H9 (cell line): ENCODE measurements around the gene ANKRD49. TPM values are rescaled to one million over a fixed set of nuclear protein-coding genes. Genes with fewer than 3 reads are reported as not detected.

Source experiments
- DNase-seq: peaks from one replicate; pipeline ENCODE4 v3.0.0-alpha.2; 2017
- H2AFZ ChIP-seq: one replicate; pipeline ENCODE4 v1.6.1; 2013; ENCODE audit warnings: mild to moderate bottlenecking, low read length, control low read depth, moderate library complexity
- H2AK5ac ChIP-seq: 2 replicates; pipeline ENCODE4 v1.6.1; 2013; ENCODE audit warnings: low read length, control low read depth, mixed read lengths; ENCODE audit not compliant: insufficient read length
- H2BK120ac ChIP-seq: one replicate; pipeline ENCODE4 v1.6.1; 2013; ENCODE audit warnings: low read depth, mild to moderate bottlenecking, low read length, control low read depth, inconsistent platforms; ENCODE audit not compliant: poor library complexity, severe bottlenecking
- H2BK12ac ChIP-seq: 2 replicates; pipeline ENCODE4 v1.6.1; 2013; ENCODE audit warnings: low read length, control low read depth, mixed read lengths, low read depth; ENCODE audit not compliant: insufficient read length
- H2BK15ac ChIP-seq: 2 replicates; pipeline ENCODE4 v1.6.1; 2013; ENCODE audit warnings: low read depth, low read length, control low read depth
- H2BK20ac ChIP-seq: one replicate; pipeline ENCODE4 v1.6.1; 2013; ENCODE audit warnings: low read depth, mild to moderate bottlenecking, low read length, control low read depth, inconsistent platforms; ENCODE audit not compliant: poor library complexity, severe bottlenecking
- H2BK5ac ChIP-seq: 2 replicates; pipeline ENCODE4 v1.6.1; 2013; ENCODE audit warnings: low read length, control low read depth, mixed read lengths; ENCODE audit not compliant: insufficient read length
- H3K14ac ChIP-seq: 2 replicates; pipeline ENCODE4 v1.6.1; 2013; ENCODE audit warnings: low read length, control low read depth; ENCODE audit not compliant: insufficient read depth
- H3K18ac ChIP-seq: 2 replicates; pipeline ENCODE4 v1.6.1; 2013; ENCODE audit warnings: low read depth, mild to moderate bottlenecking, mixed read lengths, low read length, control low read depth; ENCODE audit not compliant: insufficient read length
- H3K23ac ChIP-seq: 2 replicates; pipeline ENCODE4 v1.6.1; 2013; ENCODE audit warnings: low read length, control low read depth, mixed read lengths, low read depth; ENCODE audit not compliant: insufficient read length
- H3K23me2 ChIP-seq: 2 replicates; pipeline ENCODE4 v1.6.1; 2013; ENCODE audit warnings: low read depth, mild to moderate bottlenecking, mixed read lengths, low read length, control low read depth; ENCODE audit not compliant: insufficient read length, poor library complexity, severe bottlenecking
- H3K27ac ChIP-seq: 2 replicates; pipeline ENCODE4 v1.5.1; 2013; ENCODE audit warnings: low read length, control low read depth, mixed read lengths, low read depth; ENCODE audit not compliant: insufficient read length
- H3K27me3 ChIP-seq: 2 replicates; pipeline ENCODE4 v1.6.1; 2013; ENCODE audit warnings: low read length, control low read depth, inconsistent platforms; ENCODE audit not compliant: insufficient read depth
- H3K4ac ChIP-seq: 2 replicates; pipeline ENCODE4 v1.6.1; 2013; ENCODE audit warnings: low read depth, mild to moderate bottlenecking, control low read depth, inconsistent platforms, low read length, moderate library complexity
- H3K4me1 ChIP-seq: 2 replicates; pipeline ENCODE4 v1.6.1; 2013; ENCODE audit warnings: low read length, control low read depth, inconsistent platforms; ENCODE audit not compliant: insufficient read depth
- H3K4me2 ChIP-seq: 2 replicates; pipeline ENCODE4 v1.6.1; 2013; ENCODE audit warnings: low read length, control low read depth, mixed read lengths; ENCODE audit not compliant: insufficient read length, insufficient read depth
- H3K56ac ChIP-seq: 2 replicates; pipeline ENCODE4 v1.6.1; 2013; ENCODE audit warnings: low read depth, mild to moderate bottlenecking, mixed read lengths, low read length, control low read depth; ENCODE audit not compliant: insufficient read length
- H3K79me1 ChIP-seq: 2 replicates; pipeline ENCODE4 v1.6.1; 2013; ENCODE audit warnings: low read depth, mild to moderate bottlenecking, moderate library complexity, low read length, control low read depth, inconsistent platforms; ENCODE audit not compliant: insufficient read depth, poor library complexity, severe bottlenecking
- H3K79me2 ChIP-seq: 2 replicates; pipeline ENCODE4 v1.6.1; 2013; ENCODE audit warnings: low read length, control low read depth, inconsistent platforms; ENCODE audit not compliant: insufficient read depth
- H3K9ac ChIP-seq: 2 replicates; pipeline ENCODE4 v1.6.1; 2013; ENCODE audit warnings: low read length, control low read depth, mixed read lengths; ENCODE audit not compliant: insufficient read length; ENCODE audit errors: extremely low read depth
- H3K9me3 ChIP-seq: one replicate; pipeline ENCODE4 v1.6.1; 2013; ENCODE audit warnings: low read depth, low read length, inconsistent platforms; ENCODE audit not compliant: control insufficient read depth
- H3T11ph ChIP-seq: one replicate; pipeline ENCODE4 v1.6.1; 2013; ENCODE audit warnings: mild to moderate bottlenecking, low read length, control low read depth, inconsistent platforms
- H4K20me1 ChIP-seq: one replicate; pipeline ENCODE4 v1.6.1; 2013; ENCODE audit not compliant: control insufficient read depth, insufficient read length, insufficient read depth
- H4K5ac ChIP-seq: 2 replicates; pipeline ENCODE4 v1.6.1; 2013; ENCODE audit warnings: low read depth, mild to moderate bottlenecking, mixed read lengths, low read length, control low read depth; ENCODE audit not compliant: insufficient read length
- H4K8ac ChIP-seq: replicated peaks from 2 replicates; pipeline ENCODE4 v1.6.1; 2013; ENCODE audit warnings: low read length, control low read depth, mixed read lengths, low read depth; ENCODE audit not compliant: insufficient read length
- H4K91ac ChIP-seq: 2 replicates; pipeline ENCODE4 v1.6.1; 2013; ENCODE audit warnings: low read depth, mild to moderate bottlenecking, moderate library complexity, mixed read lengths, low read length, control low read depth; ENCODE audit not compliant: insufficient read length
- H3K27ac Mint-ChIP-seq, 3 experiments: 2 replicates in 2 of 3; 3 replicates in 1 of 3; pipeline ENCODE4 v1.8.0; 2020 to 2021; ENCODE audit warnings: mixed read lengths in 3 of 3, mild to moderate bottlenecking in 1 of 3, moderate library complexity in 1 of 3
- H3K27me3 Mint-ChIP-seq: 2 replicates; pipeline ENCODE4 v1.8.0; 2021; ENCODE audit warnings: low read depth, mild to moderate bottlenecking, moderate library complexity, mixed read lengths
- H3K36me3 Mint-ChIP-seq, 3 experiments: 2 replicates in 2 of 3; 3 replicates in 1 of 3; pipeline ENCODE4 v1.8.0; 2020 to 2021; ENCODE audit warnings: low read depth in 3 of 3, mixed read lengths in 3 of 3; ENCODE audit not compliant: insufficient read depth in 1 of 3
- H3K4me1 Mint-ChIP-seq, 2 experiments: 2 replicates each; pipeline ENCODE4 v1.8.0; 2020; ENCODE audit warnings: mixed read lengths in 2 of 2
- H3K4me3 Mint-ChIP-seq, 2 experiments: 2 replicates in 1 of 2; 3 replicates in 1 of 2; pipeline ENCODE4 v1.8.0; 2020 to 2021; ENCODE audit warnings: mild to moderate bottlenecking in 2 of 2, mixed read lengths in 2 of 2, moderate library complexity in 1 of 2
- H3K9me3 Mint-ChIP-seq, 2 experiments: 2 replicates in 1 of 2; 3 replicates in 1 of 2; pipeline ENCODE4 v1.8.0; 2020; ENCODE audit warnings: mild to moderate bottlenecking in 2 of 2, mixed read lengths in 2 of 2, moderate library complexity in 1 of 2
- CTCF ChIP-seq: fragments of 200-600 bp; sonication (generic); conservative IDR thresholded peaks from 3 replicates; pipeline ENCODE4 v1.8.0; 2021; ENCODE audit warnings: antibody characterized with exemption, mild to moderate bottlenecking
- WGBS: extraction: QIAGEN DNeasy Blood & Tissue Kit; methylation state at CpG from one replicate; pipeline ENCODE4 v1.1.7; 2013; ENCODE audit warnings: missing lambda C conversion rate, low lambda C conversion rate, mixed read lengths; ENCODE audit not compliant: insufficient read length; ENCODE audit errors: extremely low coverage; 5-methylcytosine and 5-hydroxymethylcytosine counted together
- total RNA-seq: library from RNA; stranded (reverse); gene quantifications from 2 replicates; pipeline ENCODE4 v1.2.1, GENCODE V29; 2021

ANKRD49 gene
- total RNA-seq, 1 experiment from 2014 or later, result 13.8 TPM

- Histone ChIP-seq H4K91ac (no peak overlapping the region), H2BK20ac (no peak overlapping the region), H4K5ac (no peak overlapping the region), H2BK15ac (no peak overlapping the region), H3K14ac (no peak overlapping the region), H3K79me1 (no peaks in the 10 kb centered on the region), H2BK5ac (no peak overlapping the region), H3K9ac (no peak overlapping the region), H2BK120ac (no peak overlapping the region), H3K4me2 (no peak overlapping the region), H2AFZ (no peak overlapping the region), H3K23ac (no peak overlapping the region), H3K23me2 (no peaks in the 10 kb centered on the region), H3K27ac (no peak overlapping the region), H3K9me3 (no peaks in the 10 kb centered on the region), H3K56ac (no peak overlapping the region), H3K18ac (no peak overlapping the region), H4K20me1 (no peaks in the 10 kb centered on the region), H3K27me3 (no peaks in the 10 kb centered on the region), H3K79me2 (no peaks in the 10 kb centered on the region), H3K4ac (no peak overlapping the region), H3K4me1 (peaks cover 11% of the 10 kb centered on the region; the same call in 1 of the 2 replicates), H3T11ph (no peak overlapping the region), H2AK5ac (no peak overlapping the region), H2BK12ac (no peak overlapping the region), H4K8ac (no peak overlapping the region)
- Mint-ChIP-seq H3K4me3 (no peak overlapping the region), H3K27me3 (no peaks in the 10 kb centered on the region), H3K9me3 (no peaks in the 10 kb centered on the region), H3K4me1 (peaks cover 16% of the 10 kb centered on the region in 2 experiments), H3K27ac (no peak overlapping the region), H3K36me3 (peaks cover 3 to 30% (median 30%) of the 10 kb centered on the region in 3 experiments; a peak in 6 of 7 replicates)
- no peak for DNase-seq
- no CpG with 5 or more reads among the region's 2 CpGs for WGBS
- no peak for TF ChIP-seq CTCF
Measured at GRCh38 chr11:94469416-94469815, 24.4 kb upstream of the ANKRD49 start.
